ENCODE results near the gene KRTAP5-3. TPM values are rescaled to one million over a fixed set of nuclear protein-coding genes. Genes with fewer than 3 reads are reported as not detected.

KRTAP5-3 gene
- total and polyA plus RNA-seq, 2 of the 8 experiments (the other 6 are each of a cell fraction or from before 2014, with no cell fraction given), result not detected

GRCh38 chr11:1633864-1634263, 25.6 kb upstream of the KRTAP5-3 start:
- no peak overlapping the region for H3K4ac ChIP-seq (replicated peaks; ENCODE audit: insufficient read length, low read depth, low read length)
- no peak overlapping the region for H3K4me3 ChIP-seq (ENCODE audit: extremely low read depth in 1 of 4, insufficient read depth in 2 of 4, low read depth in 3 of 4, low read length in 4 of 4)
- H4K8ac ChIP-seq (ENCODE audit: extremely low read depth, insufficient read depth, low read length), result no peak overlapping the region
- no peak overlapping the region for H2AFZ ChIP-seq (ENCODE audit: low read length)
- H3K79me1 ChIP-seq (ENCODE audit: low read depth, low read length), result no peaks in the 10 kb centered on the region
- H3K36me3 ChIP-seq (ENCODE audit: control insufficient read depth in 2 of 4, insufficient read depth in 4 of 4, low read length in 3 of 4), result no peaks in the 10 kb centered on the region
- H4K5ac ChIP-seq (ENCODE audit: insufficient read length, low read depth, low read length), result no peak overlapping the region
- ChIA-PET POLR2A (ENCODE audit: partially characterized antibody) (interaction anchor here (1.0 kb wide), 1 partner anchor 36 kb away, joined by 3 read pairs; no protein-coding TSS in a partner anchor), CTCF (ENCODE audit: partially characterized antibody) (interaction anchor here (0.6 to 6.3 kb wide), 5 partner anchors 10 to 518 kb away, joined by 3 to 43 read pairs (median 3); partner anchors contain the start of gene KRTAP5-2)
- H2BK15ac ChIP-seq (ENCODE audit: low read length), result no peak overlapping the region
- peaks cover 0 to 9% (median 3%) of the 10 kb centered on the region in 4 experiments; a peak in 4 of 7 replicates for H3K27me3 ChIP-seq (replicated peaks in 1 of 4; ENCODE audit: control insufficient read depth in 3 of 4, extremely low read depth in 1 of 4, insufficient read depth in 3 of 4, low read length in 3 of 4)
- FAIRE-seq (no peak), DNase-seq (ENCODE audit: low read depth in 1 of 2, low spot score in 2 of 2) (no peak)
- H2BK12ac ChIP-seq (ENCODE audit: low read depth, low read length), result no peak overlapping the region
- WGBS, 2 experiments (ENCODE audit: extremely low coverage in 1 of 2, insufficient coverage in 1 of 2, insufficient read length in 1 of 2, insufficient replicate concordance in 2 of 2, low coverage in 1 of 2, low lambda C conversion rate in 2 of 2, missing lambda C conversion rate in 1 of 2), result 89% methylated on average over 9 of the region's 10 CpGs; no CpG with 5 or more reads in 1 of the 2 experiments
- H4K91ac ChIP-seq (replicated peaks; ENCODE audit: insufficient read length, low read length), result no peak overlapping the region
- peaks cover 0 to 2% of the 10 kb centered on the region in 2 experiments for H4K20me1 ChIP-seq (replicated peaks in 1 of 2; ENCODE audit: control insufficient read depth in 1 of 2, insufficient read depth in 2 of 2, low read length in 2 of 2)
- no peak overlapping the region for H3K27ac ChIP-seq (ENCODE audit: low read depth, low read length)
- H2BK20ac ChIP-seq (ENCODE audit: low read length), result no peak overlapping the region
- no peak overlapping the region for H3K4me2 ChIP-seq (ENCODE audit: insufficient read depth in 1 of 2, low read depth in 2 of 2, low read length in 2 of 2)
- no peak overlapping the region for H3K23ac ChIP-seq (ENCODE audit: insufficient read length)
- TF ChIP-seq POLR2AphosphoS5 (IDR thresholded peaks at IDR 0.05; ENCODE audit: low read depth, low read length) (no peak), TCF12 (IDR thresholded peaks at IDR 0.05; ENCODE audit: low read depth, low read length) (no peak), KDM4A (IDR thresholded peaks at IDR 0.05; ENCODE audit: low read depth, low read length, severe bottlenecking) (no peak), NRF1 (IDR thresholded peaks at IDR 0.05; ENCODE audit: low read depth, low read length) (no peak), SP1 (IDR thresholded peaks at IDR 0.05; ENCODE audit: low read depth, low read length) (no peak)
- H3K79me2 ChIP-seq (ENCODE audit: control insufficient read depth in 1 of 2, insufficient read depth in 2 of 2, low read length in 2 of 2), result no peaks in the 10 kb centered on the region
- H2BK5ac ChIP-seq (ENCODE audit: low read depth, low read length), result no peak overlapping the region
- no peak overlapping the region for H3K14ac ChIP-seq (ENCODE audit: insufficient read length)
- H2AK5ac ChIP-seq (ENCODE audit: low read depth, low read length), result 0 out of 2 replicates have a peak overlapping the region, but pooled peaks have one; percentile 39
- H2BK120ac ChIP-seq (replicated peaks; ENCODE audit: low read depth, low read length), result no peak overlapping the region
- no peak overlapping the region for H3K56ac ChIP-seq (replicated peaks; ENCODE audit: insufficient read length, low read depth, low read length)
- H3K18ac ChIP-seq (ENCODE audit: extremely low read depth, low read length), result no peak overlapping the region
- H3K4me1 ChIP-seq (replicated peaks in 1 of 4; ENCODE audit: control insufficient read depth in 3 of 4, insufficient read depth in 4 of 4, low read length in 3 of 4), result peaks cover 0 to 4% (median 1%) of the 10 kb centered on the region in 4 experiments; a peak in 4 of 7 replicates
- no peaks in the 10 kb centered on the region for H3K9me3 ChIP-seq (ENCODE audit: insufficient read depth in 2 of 2, low read depth in 1 of 2, low read length in 1 of 2)
- no peaks in the 10 kb centered on the region for H3K23me2 ChIP-seq (ENCODE audit: low read depth, low read length)
- no peak overlapping the region for H3K9ac ChIP-seq (replicated peaks in 1 of 4; ENCODE audit: extremely low read depth in 1 of 4, low read depth in 3 of 4, low read length in 3 of 4)

Data from H1 (cell line).